ENCODE results near the gene FBXL7. TPM values are rescaled to one million over a fixed set of nuclear protein-coding genes. Genes with fewer than 3 reads are reported as not detected.

FBXL7 gene
- polyA plus RNA-seq, 1 donor (not counting 4 experiments of a cell fraction or from before 2014, with no cell fraction given): 0.22 TPM

GRCh38 chr5:15715535-15715934 is 215.6 kb downstream of the FBXL7 start:
- dilution Hi-C loops (cut with MboI; ENCODE audit: extremely low pct_ligation_motif_present, low sequenced_read_pairs): no loop called here
- Histone ChIP-seq H3K9me3 (ENCODE audit: control insufficient read depth, low read depth, low read length) (no peaks in the 10 kb centered on the region), H3K4me3 (ENCODE audit: control insufficient read depth in 2 of 3, extremely low read depth in 1 of 3, insufficient read depth in 2 of 3, low read depth in 1 of 3, low read length in 3 of 3) (no peak overlapping the region), H3K9me1 (ENCODE audit: control insufficient read depth, extremely low read depth, insufficient read depth, low read length) (no peaks in the 10 kb centered on the region), H2AFZ (ENCODE audit: control insufficient read depth, low read length) (no peak overlapping the region), H3K79me2 (ENCODE audit: control insufficient read depth, insufficient read depth, low read length) (no peaks in the 10 kb centered on the region), H3K9ac (ENCODE audit: control insufficient read depth, extremely low read depth, insufficient read depth, low read length) (no peak overlapping the region), H4K20me1 (ENCODE audit: control insufficient read depth, extremely low read depth, insufficient read depth, low read length) (no peaks in the 10 kb centered on the region), H3K27me3 (ENCODE audit: control insufficient read depth, extremely low read depth, insufficient read depth, low read length) (no peaks in the 10 kb centered on the region), H3K4me1 (ENCODE audit: control insufficient read depth, extremely low read depth, insufficient read depth, low read length) (no peaks in the 10 kb centered on the region), H3K36me3 (ENCODE audit: control insufficient read depth in 2 of 2, extremely low read depth in 1 of 2, insufficient read depth in 2 of 2, low read length in 2 of 2) (no peaks in the 10 kb centered on the region), H3K27ac (ENCODE audit: control insufficient read depth, insufficient read depth, low read length) (no peak overlapping the region), H3K4me2 (ENCODE audit: control insufficient read depth, extremely low read depth, insufficient read depth, low read depth, low read length) (no peak overlapping the region)
- DNase-seq (ENCODE audit: low read depth, low spot score) (no peak), FAIRE-seq (no peak)
- TF ChIP-seq, protein P1, sequence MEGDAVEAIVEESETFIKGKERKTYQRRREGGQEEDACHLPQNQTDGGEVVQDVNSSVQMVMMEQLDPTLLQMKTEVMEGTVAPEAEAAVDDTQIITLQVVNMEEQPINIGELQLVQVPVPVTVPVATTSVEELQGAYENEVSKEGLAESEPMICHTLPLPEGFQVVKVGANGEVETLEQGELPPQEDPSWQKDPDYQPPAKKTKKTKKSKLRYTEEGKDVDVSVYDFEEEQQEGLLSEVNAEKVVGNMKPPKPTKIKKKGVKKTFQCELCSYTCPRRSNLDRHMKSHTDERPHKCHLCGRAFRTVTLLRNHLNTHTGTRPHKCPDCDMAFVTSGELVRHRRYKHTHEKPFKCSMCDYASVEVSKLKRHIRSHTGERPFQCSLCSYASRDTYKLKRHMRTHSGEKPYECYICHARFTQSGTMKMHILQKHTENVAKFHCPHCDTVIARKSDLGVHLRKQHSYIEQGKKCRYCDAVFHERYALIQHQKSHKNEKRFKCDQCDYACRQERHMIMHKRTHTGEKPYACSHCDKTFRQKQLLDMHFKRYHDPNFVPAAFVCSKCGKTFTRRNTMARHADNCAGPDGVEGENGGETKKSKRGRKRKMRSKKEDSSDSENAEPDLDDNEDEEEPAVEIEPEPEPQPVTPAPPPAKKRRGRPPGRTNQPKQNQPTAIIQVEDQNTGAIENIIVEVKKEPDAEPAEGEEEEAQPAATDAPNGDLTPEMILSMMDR (optimal IDR thresholded peaks at IDR 0.05 in 1 of 3, IDR thresholded peaks at IDR 0.05 in 1 of 3, conservative IDR thresholded peaks at IDR 0.05 in 1 of 3; ENCODE audit: extremely low read depth in 1 of 3, insufficient read depth in 2 of 3, low read length in 3 of 3): no peak
- no peak for TF ChIP-seq EZH2 (IDR thresholded peaks at IDR 0.05; ENCODE audit: low read length)

- Histone ChIP-seq H3K27me3 (ENCODE audit: control insufficient read depth, extremely low read depth, insufficient read depth, low read length) (no peaks in the 10 kb centered on the region), H3K9ac (ENCODE audit: control insufficient read depth, extremely low read depth, insufficient read depth, low read length) (no peak overlapping the region), H3K4me1 (ENCODE audit: control insufficient read depth, extremely low read depth, insufficient read depth, low read length) (no peaks in the 10 kb centered on the region), H3K27ac (ENCODE audit: control insufficient read depth, insufficient read depth, low read length) (no peak overlapping the region), H3K36me3 (ENCODE audit: control insufficient read depth in 2 of 2, extremely low read depth in 1 of 2, insufficient read depth in 2 of 2, low read length in 2 of 2) (no peaks in the 10 kb centered on the region), H3K9me3 (ENCODE audit: control insufficient read depth, low read depth, low read length) (no peaks in the 10 kb centered on the region), H3K9me1 (ENCODE audit: control insufficient read depth, extremely low read depth, insufficient read depth, low read length) (no peaks in the 10 kb centered on the region), H4K20me1 (ENCODE audit: control insufficient read depth, extremely low read depth, insufficient read depth, low read length) (no peaks in the 10 kb centered on the region), H3K79me2 (ENCODE audit: control insufficient read depth, insufficient read depth, low read length) (no peaks in the 10 kb centered on the region), H2AFZ (ENCODE audit: control insufficient read depth, low read length) (no peak overlapping the region), H3K4me3 (ENCODE audit: control insufficient read depth in 2 of 3, extremely low read depth in 1 of 3, insufficient read depth in 2 of 3, low read depth in 1 of 3, low read length in 3 of 3) (no peak overlapping the region), H3K4me2 (ENCODE audit: control insufficient read depth, extremely low read depth, insufficient read depth, low read depth, low read length) (no peak overlapping the region)
- no peak for TF ChIP-seq EZH2 (IDR thresholded peaks at IDR 0.05; ENCODE audit: low read length)
- TF ChIP-seq, protein P1 (optimal IDR thresholded peaks at IDR 0.05 in 1 of 3, IDR thresholded peaks at IDR 0.05 in 1 of 3, conservative IDR thresholded peaks at IDR 0.05 in 1 of 3; ENCODE audit: extremely low read depth in 1 of 3, insufficient read depth in 2 of 3, low read length in 3 of 3): no peak
- dilution Hi-C loops (cut with MboI; ENCODE audit: extremely low pct_ligation_motif_present, low sequenced_read_pairs): no loop called here
- no peak for FAIRE-seq
- no peak for DNase-seq (ENCODE audit: low read depth, low spot score)
Observed at GRCh38 chr5:15715967-15716366, 216.0 kb downstream of the FBXL7 start.
